Measurements from ENCODE around the gene C1QTNF9.
"Not testable (repeated sequence)": the region's sequence is repeated elsewhere in the genome, so short reads cannot be mapped to it uniquely, and the experiment has no call there.

Gene C1QTNF9

DNA sequence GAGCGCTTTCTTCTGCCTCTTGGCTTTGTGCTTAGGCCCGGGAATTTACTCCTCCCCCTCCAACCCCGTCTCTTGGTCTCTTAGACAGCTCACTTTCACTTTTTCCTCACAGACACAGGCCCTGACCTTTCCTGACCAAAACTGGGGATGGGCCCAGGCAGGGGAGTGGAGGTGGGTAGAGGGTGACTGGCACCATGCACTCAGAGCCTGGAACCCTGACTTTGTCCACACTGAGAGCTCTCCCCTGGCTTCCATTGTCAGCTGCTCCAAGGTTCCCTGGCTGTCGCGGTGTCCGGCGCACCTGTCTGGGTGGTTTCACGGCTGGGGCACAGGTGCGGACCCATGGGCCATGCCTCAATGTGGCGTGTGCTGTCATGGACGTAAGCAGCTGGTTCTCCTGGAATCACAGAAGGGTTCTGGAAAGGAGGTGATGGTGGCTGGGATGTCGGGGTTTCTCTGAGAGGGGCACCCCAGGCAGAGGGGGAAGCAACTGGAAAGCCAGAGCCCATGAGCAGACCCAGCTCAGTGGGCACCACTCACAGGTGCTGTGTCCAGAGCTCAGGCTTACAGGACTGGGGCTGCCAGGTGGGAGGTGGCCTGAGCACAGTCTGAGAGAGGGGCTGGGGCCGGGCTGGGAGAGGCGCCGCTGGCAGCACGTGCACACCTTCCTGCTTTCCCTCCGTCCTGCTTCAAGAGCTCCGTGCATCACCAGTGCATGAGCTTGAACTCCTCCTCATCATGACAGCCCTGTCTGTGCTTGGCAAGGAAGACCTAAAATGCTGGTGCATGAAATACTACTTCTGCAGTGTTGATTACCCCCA, 28.0 kb upstream of the C1QTNF9 start:
- no peak for DNase-seq (ENCODE audit: low spot score)

DNA sequence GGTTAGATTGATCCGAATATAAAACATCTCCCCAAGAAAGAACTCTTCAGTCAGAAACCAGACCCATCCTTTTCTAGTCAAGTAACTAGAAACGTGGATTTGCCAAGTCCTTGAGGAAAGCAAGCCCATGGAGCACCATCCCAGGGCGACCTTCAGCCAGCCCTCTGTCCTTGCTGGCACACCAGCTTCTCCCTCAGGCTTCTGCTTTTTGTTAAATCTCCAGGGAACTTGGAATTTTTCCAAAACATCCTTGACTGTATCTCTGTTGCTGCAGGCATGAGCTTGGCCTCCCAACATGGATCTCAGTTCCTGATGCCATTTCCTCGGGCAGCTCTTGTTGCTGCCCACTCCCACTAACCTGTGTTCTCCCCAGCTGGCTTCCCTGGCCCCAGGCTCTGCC, 27.1 kb upstream of the C1QTNF9 start:
- no peak for DNase-seq (ENCODE audit: low spot score)

DNA sequence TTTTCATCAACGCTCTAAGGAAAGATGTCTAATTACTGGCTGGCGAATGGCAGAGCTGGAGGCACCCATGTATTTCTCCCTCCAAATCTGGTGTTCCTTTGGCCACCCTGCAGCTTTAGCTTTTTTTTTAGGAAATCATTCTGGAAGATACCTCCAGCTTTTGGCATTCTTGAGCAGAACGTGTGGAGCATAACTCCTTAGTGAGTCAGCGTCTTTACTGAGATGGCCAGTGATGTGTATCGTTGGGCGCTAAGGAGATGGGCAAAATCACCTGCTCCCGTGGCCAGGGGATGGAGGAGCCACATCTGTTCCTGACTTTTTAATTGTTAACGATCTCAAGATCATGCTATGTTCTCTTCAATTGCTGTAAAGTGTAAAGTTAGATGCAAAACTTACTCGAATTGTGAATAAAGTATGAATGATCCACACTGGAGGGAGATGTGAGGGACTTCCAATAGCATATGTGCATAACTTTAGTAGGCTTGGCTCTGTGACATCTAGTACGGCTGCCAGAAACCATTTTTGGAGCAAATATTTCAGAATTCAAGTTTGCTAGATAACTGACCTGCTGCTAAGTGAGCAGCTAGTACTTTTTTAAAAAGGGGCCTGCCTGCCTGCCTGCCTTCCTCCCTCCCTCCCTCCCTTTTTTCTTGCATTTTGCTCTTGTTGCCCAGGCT, 24.4 kb upstream of the C1QTNF9 start:
- no peak for DNase-seq (ENCODE audit: low spot score)

DNA sequence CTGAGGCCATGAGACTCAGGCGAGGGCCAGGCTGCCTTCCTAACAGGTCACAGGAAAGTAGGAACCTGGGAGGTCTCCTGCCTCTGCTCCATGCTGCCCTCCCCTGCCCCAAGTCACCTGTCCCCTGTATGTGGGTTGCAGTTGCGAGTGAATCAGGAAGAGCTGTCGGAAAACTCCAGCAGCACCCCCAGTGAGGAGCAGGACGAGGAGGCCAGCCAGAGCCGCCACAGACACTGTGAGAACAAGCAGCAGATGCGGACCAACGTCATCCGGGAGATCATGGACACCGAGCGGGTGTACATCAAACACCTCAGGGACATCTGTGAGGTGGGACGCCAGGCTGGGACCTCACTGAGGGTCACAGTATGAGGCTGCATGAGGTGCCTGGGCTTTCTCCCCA, 22.8 kb upstream of the C1QTNF9 start:
- no peak for DNase-seq (ENCODE audit: low spot score)

DNA sequence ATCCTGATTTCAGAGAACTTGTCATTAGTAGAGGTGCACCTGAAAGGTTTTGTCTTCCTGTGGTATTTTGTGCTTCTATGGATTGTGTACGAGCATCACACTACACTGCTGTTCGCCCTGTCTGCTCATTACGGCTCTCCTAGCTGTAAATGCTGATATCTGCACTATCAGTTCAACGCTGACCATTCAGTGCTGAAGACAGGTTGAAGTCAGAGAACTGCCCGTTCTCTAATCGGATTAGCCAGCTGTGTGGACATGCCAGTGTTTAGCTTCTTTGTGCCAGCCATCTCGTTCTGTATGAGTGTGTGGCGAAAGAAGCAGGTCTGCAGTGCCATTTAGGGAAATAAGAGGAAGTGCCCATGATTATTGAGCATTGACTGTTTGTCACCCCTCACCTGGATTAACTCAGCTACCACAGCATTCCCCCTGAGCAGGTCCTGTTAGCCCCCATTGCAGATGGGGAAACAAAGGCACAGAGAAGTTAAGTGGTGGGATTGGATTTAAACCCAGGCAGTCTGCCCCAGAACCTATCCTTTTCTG, 21.6 kb upstream of the C1QTNF9 start:
- no peak for DNase-seq (ENCODE audit: low spot score)

DNA sequence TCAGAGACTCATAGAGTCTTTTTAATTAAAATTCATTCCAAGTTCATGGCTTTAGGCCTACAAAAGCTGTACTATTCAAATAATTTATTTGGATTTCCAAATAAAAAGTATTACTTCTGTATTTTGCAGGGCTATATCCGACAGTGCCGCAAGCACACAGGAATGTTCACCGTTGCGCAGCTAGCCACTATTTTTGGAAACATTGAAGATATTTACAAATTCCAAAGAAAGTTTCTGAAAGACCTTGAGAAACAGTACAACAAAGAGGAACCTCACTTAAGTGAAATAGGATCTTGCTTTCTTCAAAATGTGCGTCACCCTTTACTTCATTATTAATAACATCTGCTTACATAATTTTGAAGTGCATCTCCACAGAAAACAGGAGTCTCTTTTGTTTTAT, 20.5 kb upstream of the C1QTNF9 start:
- DNase-seq (ENCODE audit: low spot score): no peak

DNA sequence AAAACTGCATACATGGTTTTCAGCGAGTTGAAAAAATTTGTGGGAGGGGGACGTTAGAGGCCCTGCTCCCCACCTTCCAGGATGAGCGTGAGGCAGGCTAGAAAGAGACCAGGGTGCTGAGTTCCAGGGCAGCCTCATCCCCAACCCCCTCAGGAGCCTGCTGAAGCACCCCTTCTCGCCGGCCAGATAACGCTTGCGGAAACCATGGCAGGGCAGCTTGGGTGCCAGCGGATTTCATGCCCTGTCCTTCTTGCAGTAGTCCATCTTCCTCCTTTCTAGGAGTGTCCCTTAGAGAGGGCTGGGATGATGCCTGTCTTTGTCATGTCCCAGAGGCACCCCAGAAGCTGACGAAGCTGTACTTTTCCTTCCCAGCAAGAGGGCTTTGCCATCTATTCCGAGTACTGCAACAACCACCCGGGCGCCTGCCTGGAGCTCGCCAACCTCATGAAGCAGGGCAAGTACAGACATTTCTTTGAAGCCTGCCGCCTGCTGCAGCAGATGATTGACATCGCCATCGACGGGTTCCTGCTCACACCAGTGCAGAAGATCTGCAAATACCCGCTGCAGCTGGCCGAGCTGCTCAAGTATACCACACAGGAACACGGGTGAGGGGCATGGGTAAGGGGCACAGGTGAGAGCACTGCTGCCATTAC, 19.0 kb upstream of the C1QTNF9 start:
- DNase-seq (ENCODE audit: low spot score): no peak

DNA sequence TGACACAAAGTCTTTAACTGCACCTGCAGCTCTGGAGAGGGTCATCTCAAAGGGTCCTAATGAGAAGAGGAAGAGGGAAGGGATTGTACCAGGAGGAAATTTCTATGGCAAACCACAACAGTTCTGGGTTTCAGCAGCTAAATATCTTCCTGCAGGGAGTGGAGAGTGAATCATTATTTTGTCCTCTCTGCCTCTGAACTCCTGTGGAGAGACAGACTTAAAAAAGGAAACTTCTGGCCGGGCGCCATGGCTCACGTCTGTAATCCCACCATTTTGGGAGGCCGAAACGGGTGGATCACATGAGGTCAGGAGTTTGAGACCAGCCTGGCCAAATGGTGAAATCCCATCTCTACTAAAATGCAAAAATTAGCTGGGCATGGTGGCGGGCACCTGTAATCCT, 16.9 kb upstream of the C1QTNF9 start:
- no peak for DNase-seq (ENCODE audit: low spot score)

DNA sequence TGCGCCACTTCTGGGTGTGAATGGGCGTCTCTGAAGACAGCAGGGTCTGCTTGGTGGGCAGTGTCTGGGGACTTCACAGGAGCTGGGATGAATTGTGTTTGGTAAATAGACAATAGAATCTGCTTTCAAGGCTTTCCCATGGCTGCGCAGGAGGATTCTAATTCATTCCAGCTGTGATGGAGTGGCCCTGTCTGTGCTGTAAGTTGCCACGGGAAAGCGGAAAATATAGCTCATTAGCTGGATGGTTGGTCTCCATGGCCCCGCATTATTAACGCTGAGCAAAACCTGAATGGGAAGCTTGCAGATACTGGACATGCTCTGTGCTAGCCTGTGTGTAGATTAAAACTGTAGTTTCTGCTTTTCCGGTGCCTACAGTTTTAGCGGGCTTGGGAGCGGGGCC, 15.6 kb upstream of the C1QTNF9 start:
- DNase-seq (ENCODE audit: low spot score): no peak

DNA sequence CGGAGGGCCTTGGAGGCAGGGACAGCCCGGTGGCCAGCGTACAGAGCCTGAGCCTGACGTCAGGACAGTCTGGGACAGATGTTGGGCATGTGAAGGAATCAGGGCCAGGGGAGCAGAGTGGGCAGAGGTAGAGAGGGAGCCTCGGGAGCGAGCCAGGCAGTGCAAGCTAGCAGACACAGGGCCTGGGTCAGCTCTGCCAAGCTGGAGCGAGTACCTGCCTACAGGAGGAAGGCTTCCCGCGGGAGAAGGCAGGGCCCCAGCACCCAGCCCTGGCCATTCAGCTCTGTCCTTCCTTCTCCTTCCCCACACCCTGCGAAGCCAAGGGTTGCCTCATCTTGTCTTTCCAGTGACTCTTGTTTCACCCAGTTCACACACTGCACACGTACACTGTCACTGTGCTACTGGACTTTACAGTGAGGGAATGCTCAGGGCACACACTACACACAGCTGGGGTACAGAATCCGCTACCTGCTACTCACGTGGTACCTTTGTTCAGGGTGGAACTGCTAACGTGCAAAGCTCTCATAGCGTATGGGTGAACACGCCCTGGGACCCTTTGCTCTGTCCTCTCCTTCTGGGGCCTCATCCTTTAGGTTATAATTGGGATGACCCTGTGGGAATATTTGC, 9.8 kb upstream of the C1QTNF9 start:
- no peak for DNase-seq (ENCODE audit: low spot score)

DNA sequence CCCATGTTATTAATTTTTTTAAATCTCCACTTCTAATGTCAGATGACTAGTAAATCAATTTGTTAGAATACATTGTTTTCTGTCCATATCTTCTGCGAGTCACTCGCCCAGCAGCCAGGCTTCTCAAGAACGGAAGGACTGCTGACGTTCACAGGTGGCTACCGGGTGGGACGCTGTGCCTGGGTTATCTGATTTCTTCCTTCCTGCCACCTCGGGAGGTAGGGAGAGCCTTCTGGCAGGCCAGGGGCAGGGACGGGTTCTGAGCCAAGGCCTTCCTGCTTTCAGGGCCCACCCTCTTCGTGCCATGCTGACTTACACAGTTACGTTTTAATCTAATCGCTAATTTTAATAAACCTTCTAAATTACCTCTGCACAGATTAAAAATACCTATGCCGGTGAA, 7.9 kb upstream of the C1QTNF9 start:
- DNase-seq (ENCODE audit: low spot score): no peak

DNA sequence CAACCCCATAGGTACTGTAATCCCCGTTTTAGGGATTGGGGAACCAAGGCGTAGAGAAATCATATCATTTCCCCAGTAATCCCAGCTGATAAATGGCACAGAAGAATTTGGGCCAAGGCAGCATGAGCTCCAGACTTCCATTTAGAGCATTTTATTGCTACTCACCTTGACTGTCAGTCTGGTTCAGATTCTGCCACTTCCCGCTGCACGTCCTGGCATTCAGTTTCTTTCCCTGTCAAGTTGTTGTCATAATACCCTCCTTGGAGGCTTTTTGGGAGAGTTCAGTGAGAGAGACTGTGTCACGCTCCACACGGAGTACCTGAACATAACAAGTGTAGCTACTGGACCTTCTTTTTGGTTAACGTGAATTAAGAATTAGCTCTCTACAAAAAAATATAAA, 7.5 kb upstream of the C1QTNF9 start:
- no peak for DNase-seq (ENCODE audit: low spot score)

DNA sequence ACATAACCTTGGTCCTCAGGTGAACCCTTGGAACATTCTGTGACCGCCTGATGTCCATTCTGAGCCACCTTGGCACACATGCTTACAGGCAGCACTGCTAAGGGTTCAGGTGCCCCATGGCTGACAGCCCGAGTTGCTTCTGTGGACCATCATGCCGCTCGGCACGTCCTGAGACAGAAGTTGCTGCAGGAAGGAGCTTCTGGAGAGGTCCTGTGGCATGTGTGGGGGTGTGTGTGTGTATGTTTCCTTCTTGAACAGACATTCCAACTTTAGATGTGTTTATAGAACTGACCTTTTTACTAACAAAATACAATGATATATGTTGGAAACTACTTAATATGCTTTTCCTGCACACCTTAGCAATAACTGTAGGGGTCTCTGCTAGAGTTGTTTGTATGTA, 4.8 kb upstream of the C1QTNF9 start:
- DNase-seq (ENCODE audit: low spot score): no peak

DNA sequence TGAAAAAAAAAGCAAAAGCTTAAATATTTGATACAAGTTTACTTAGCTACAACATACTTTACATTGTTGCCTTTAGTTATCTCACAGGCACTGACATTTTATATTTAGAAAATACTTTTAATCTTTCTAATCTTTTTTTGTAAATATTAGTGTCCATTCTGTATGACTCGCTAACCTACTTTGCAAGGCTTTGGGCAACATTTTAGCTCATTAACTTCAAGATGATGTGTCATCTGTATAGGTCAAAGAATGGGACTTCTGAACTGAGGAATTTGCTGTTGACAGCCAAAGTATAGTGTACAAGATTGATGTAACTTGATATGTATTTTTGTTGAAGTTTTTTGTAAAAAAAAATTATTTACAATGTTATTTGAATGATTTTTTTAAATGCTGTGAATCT, 2.7 kb upstream of the C1QTNF9 start:
- no peak for DNase-seq (ENCODE audit: low spot score)

DNA sequence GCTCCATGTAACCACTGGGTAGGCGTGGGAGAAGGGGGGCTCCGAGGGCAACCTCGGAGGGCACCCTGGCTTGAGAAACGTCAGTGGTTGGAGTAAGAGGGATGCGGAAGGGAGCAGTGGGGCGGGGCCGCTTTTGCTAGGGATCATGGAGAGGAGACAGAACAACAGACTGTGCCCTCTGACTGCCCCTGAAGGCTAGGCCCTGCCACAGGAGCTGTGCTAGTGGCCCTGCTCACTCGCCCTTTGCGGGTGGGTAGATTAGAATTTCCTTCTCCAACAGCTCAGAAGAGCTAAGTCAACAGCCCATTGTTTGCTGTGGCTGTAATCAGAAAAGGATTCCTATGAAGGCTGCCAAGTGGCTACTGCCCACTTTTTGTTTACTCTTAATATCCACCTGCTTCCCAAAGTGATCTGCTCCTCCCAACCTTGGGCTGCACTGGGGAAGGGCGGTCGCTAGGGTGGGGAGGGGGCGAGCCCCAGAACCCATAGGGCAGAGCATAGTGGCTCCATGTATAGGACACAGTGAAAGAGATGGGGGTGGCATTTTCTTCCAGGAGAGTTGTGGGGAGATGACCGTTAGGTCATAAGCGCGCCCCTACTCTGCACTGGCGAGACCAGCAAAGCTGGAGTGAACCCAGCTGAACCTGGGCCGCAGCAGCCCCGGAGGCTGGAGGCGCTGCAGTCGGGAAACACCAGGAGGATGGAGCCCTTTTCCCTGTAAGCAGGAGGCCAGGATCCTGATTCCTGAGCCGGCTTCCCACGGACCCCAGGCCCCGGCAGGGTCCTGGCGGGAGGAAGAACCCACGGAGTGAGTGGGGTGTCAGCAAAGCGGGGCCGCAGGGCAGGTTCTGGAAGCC, 1.9 kb upstream of the C1QTNF9 start:
- DNase-seq (ENCODE audit: low spot score): no peak

DNA sequence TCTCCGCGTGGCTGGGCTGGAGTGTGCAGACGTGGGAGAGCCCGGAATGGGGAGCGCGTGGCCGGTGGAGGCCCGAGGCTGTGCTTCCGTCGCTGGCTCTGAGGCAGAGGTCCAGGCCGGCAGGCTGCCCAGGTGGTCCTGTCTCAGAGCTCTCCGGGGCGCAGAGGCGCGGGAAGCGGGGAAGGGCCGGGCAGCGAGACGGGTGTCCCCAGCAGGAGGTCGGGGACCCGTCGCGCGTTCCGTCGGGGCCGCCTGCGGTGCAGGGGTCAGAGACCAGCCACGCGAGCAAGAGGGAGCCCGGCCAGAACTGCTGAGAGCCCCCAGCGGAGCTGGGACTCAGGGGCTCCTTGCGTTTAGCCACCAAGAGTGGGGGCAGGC, 1.3 kb upstream of the C1QTNF9 start:
- no peak for DNase-seq (ENCODE audit: low spot score)

DNA sequence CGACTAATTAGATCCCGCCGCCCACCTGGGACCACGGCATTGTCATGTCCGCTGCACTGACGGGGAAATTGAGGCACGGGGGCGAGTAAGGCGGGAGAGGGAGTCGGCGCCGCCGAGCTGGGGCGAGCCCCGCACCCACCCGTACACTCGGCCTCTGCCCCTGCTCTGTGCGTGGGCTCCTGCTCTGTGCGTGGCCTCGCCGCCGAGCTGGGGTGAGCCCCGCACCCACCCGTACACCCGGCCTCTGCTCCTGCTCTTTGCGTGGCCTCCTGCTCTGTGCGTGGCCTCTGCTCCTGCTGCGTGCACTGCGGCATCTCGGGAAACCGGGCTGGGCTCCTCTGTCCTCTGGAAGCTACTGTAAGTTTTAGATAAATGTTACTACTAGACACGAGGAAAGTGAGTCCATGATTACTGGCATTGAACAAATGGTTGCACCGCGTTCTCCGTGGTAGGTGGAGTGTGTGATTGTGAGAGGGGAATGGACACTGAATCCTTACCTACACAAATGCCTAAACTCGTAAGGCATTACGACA, 826 bp upstream of the C1QTNF9 start:
- DNase-seq (ENCODE audit: low spot score): no peak

DNA sequence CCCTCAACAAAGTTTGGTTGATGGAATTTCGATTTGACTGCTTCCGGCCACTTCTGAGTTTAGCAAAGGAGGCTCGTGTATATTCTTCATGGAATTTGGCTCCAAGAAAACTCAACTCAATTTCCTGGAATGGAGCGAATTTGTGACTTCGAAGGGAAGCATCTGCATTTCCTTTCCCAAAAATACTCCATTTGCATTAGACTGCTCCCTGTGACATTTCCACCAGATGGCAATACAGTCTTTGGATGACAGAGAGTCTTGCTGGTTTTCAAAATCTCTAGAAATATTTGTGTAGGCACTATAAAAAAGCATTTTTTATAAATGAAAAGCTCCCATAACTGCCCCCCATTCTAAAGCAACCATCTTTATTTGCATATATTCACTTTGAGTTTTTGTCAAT, 4.1 kb downstream of the C1QTNF9 start:
- DNase-seq (ENCODE audit: low spot score): peak; percentile 15

DNA sequence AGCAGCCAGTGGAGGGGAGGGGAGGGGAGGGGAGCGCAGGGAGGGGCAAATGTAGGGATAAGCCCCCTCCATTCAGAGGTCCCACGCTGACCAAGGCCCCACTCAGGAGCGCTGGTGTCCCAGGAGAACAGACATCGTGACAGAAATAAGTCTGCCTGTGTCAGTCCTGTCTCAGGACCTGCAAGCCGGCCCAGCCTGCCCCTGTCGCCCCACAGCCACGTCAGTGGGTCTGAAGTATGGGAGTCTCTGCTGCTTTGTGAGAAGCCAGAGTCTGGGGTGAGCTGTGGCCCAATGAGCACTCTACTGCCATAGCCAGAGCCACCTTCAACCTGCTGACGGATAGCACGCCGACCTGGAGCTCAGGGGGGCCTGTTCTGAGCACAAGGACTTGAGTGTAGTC, 8.5 kb downstream of the C1QTNF9 start:
- not testable (repeated sequence) for DNase-seq (ENCODE audit: low spot score)

DNA sequence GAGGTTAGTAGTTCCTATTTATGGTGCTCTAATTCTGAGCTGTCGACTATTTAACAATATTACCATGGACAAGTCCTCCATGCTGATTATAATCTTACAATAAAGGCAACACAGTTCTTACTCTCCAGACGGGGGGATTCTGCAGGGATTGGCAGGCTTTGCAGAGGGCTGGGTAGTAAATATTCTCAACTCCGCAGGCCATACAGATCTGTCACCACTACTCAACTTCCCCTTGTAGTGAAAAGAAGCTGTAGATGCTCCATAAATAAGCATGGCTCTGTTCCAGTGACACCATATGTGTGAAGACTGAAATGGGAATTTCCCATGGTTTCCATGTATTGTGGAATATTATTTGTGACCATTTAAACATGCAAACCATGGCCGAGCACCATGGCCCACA, 9.5 kb downstream of the C1QTNF9 start:
- DNase-seq (ENCODE audit: low spot score): not testable (repeated sequence)

DNA sequence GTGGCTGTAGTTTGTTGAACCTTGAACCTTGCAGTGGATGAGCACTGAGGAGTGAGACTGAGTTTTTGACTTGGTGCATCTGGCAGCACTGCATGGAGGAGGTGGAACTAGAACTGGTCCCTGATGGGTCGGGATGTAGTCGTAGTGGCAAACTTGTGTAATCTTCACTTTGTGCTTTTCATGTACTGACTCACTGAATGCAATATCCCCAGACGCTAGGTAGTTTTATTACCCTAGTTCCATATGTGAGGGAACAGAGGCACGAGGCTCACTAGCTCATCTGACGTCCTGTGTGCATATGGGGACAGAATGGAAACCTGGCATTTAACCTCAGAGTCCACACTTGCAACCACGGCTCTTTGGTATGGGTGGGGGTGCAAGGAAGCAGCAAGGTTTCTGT, 10.3 kb downstream of the C1QTNF9 start:
- DNase-seq (ENCODE audit: low spot score): not testable (repeated sequence)
